ENCODE measurements around the gene ALG12. TPM values are rescaled to one million over a fixed set of nuclear protein-coding genes. Genes with fewer than 3 reads are reported as not detected.

Gene ALG12
- total and polyA plus RNA-seq, 2 of the 4 experiments (the other 2 are of a cell fraction), result 7.2 to 10.9 TPM

- Histone ChIP-seq H3K9me3 (ENCODE audit: control insufficient read depth, insufficient read depth, low read length) (no peaks in the 10 kb centered on the region), H2BK120ac (ENCODE audit: low read depth, low read length) (no peak overlapping the region), H3K4me3 (ENCODE audit: insufficient read depth, low read depth, low read length) (no peak overlapping the region), H2AK9ac (replicated peaks; ENCODE audit: low read depth, low read length, poor library complexity) (no peak overlapping the region), H4K91ac (ENCODE audit: insufficient read depth, low read depth, low read length) (no peak overlapping the region), H3K14ac (replicated peaks; ENCODE audit: low read depth, low read length) (no peak overlapping the region), H3K27me3 (ENCODE audit: control insufficient read depth, insufficient read depth, low read length) (peaks cover 44% of the 10 kb centered on the region), H2AK5ac (ENCODE audit: low read depth, low read length) (no peak overlapping the region), H3K27ac (ENCODE audit: insufficient read depth, low read length) (no peak overlapping the region), H3K4me1 (ENCODE audit: control insufficient read depth, insufficient read depth, low read length) (peaks cover 6% of the 10 kb centered on the region), H3K18ac (ENCODE audit: low read depth, low read length) (no peak overlapping the region), H4K20me1 (ENCODE audit: insufficient read depth, low read length) (peaks cover 20% of the 10 kb centered on the region), H3K4me2 (ENCODE audit: low read depth, low read length) (no peak overlapping the region), H3K79me1 (ENCODE audit: low read depth in 1 of 2, low read length in 2 of 2) (peaks cover 8 to 18% of the 10 kb centered on the region in 2 experiments; a peak in 3 of 4 replicates), H3K56ac (ENCODE audit: extremely low read depth, insufficient read depth, low read length) (no peak overlapping the region), H3K9me1 (ENCODE audit: insufficient read depth, low read length) (no peaks in the 10 kb centered on the region), H3K4ac (ENCODE audit: low read depth, low read length) (no peak overlapping the region), H2BK20ac (ENCODE audit: low read depth, low read length) (no peak overlapping the region), H3K36me3 (ENCODE audit: control insufficient read depth, insufficient read depth, low read length) (no peaks in the 10 kb centered on the region; the same call in 1 of the 2 replicates), H3K9ac (ENCODE audit: low read depth, low read length) (no peak overlapping the region), H2AFZ (replicated peaks; ENCODE audit: low read length, poor library complexity) (no peak overlapping the region), H2BK15ac (ENCODE audit: low read depth, low read length) (no peak overlapping the region), H4K8ac (ENCODE audit: low read depth in 2 of 2, low read length in 2 of 2) (no peak overlapping the region), H2BK5ac (ENCODE audit: low read depth, low read length, poor library complexity, severe bottlenecking) (no peak overlapping the region), H4K5ac (ENCODE audit: low read depth, low read length) (no peak overlapping the region), H3K23ac (ENCODE audit: low read depth, low read length) (no peak overlapping the region)
- WGBS, 2 experiments (ENCODE audit: extremely low coverage in 2 of 2, insufficient read length in 1 of 2), result 63% methylated on average over 4 of the region's 10 CpGs; no CpG with 5 or more reads in 1 of the 2 experiments
- ATAC-seq (ENCODE audit: low read depth) (no peak), DNase-seq (no peak)
- TF ChIP-seq SMC3 (IDR thresholded peaks at IDR 0.05; ENCODE audit: low read depth, low read length), result no peak
- no peak for TF ChIP-seq RFX5 (IDR thresholded peaks at IDR 0.05; ENCODE audit: low read depth, low read length)
- TF ChIP-seq FOS (IDR thresholded peaks at IDR 0.05; ENCODE audit: low read depth, low read length), result no peak
- no peak for TF ChIP-seq RCOR1 (IDR thresholded peaks at IDR 0.05; ENCODE audit: insufficient replicate concordance, low read length)
- POLR2A ChIA-PET (ENCODE audit: unreplicated experiment), result no interaction called here
- CTCF ChIA-PET, result no interaction called here
- no TSS peak for BruUV-seq (replicated peaks)
- intact Hi-C loops (cut with micrococcal nuclease), result no loop called here
- in situ Hi-C loops (cut with MboI; ENCODE audit: low sequenced_read_pairs), result no loop called here
- dilution Hi-C loops (cut with HindIII; ENCODE audit: low sequenced_read_pairs, unreplicated experiment), result no loop called here
These were observed 67.1 kb downstream of the ALG12 start for GRCh38 chr22:49850959-49851802.

Small RNA genes lying within 50 kb of the gene (microRNA-seq; reads per million reads assigned to microRNA genes)
- gene MIR6821 (ENCODE audit: insufficient read depth in 1 of 2, insufficient read length in 1 of 2, unreplicated experiment in 1 of 2), result 0 to 0.37 reads per million in 2 experiments

Small RNA genes lying within 50 kb of the gene (small RNA-seq; reads per million reads assigned to genes)
- 0 to 15.1 (median 0) reads per million in 5 experiments for gene MIR6821

Other genes starting within 250 kb of the ALG12 start
- 10.0 and 10.8 TPM in 2 replicates for gene BRD1, start 90.6 kb downstream of the ALG12 start, total RNA-seq (2012; rRNA removed)
- 9.4 and 10.6 TPM in 2 replicates for gene BRD1, start 90.6 kb downstream of the ALG12 start, polyA plus RNA-seq (2012; rRNA removed)
- 9.3 and 10.6 TPM in 2 replicates for gene ZBED4, start 64.6 kb downstream of the ALG12 start, total RNA-seq (2012; rRNA removed)
- 9.6 and 10.5 TPM in 2 replicates for gene ZBED4, start 64.6 kb downstream of the ALG12 start, polyA plus RNA-seq (2012; rRNA removed)
- gene CRELD2, start 196 bp upstream of the ALG12 start, total RNA-seq (2012; rRNA removed), result 36.1 and 36.2 TPM in 2 replicates
- 70.7 and 82.0 TPM in 2 replicates for gene CRELD2, start 196 bp upstream of the ALG12 start, polyA plus RNA-seq (2012; rRNA removed)
- 8.6 and 10.3 TPM in 2 replicates for gene PIM3, start 42.3 kb upstream of the ALG12 start, total RNA-seq (2012; rRNA removed)
- 24.7 and 28.6 TPM in 2 replicates for gene PIM3, start 42.3 kb upstream of the ALG12 start, polyA plus RNA-seq (2012; rRNA removed)
- gene IL17REL, start 94.3 kb upstream of the ALG12 start, total RNA-seq (2012; rRNA removed), result not detected in 2 replicates
- not detected in 2 replicates for gene IL17REL, start 94.3 kb upstream of the ALG12 start, polyA plus RNA-seq (2012; rRNA removed)
- not detected in 2 replicates for gene TTLL8, start 139.9 kb upstream of the ALG12 start, total RNA-seq (2012; rRNA removed)
- not detected in 2 replicates for gene TTLL8, start 139.9 kb upstream of the ALG12 start, polyA plus RNA-seq (2012; rRNA removed)
- gene MLC1, start 167.0 kb upstream of the ALG12 start, total RNA-seq (2012; rRNA removed), result not detected in 2 replicates
- gene MLC1, start 167.0 kb upstream of the ALG12 start, polyA plus RNA-seq (2012; rRNA removed), result 0.07 and 0.10 TPM in 2 replicates
- gene MOV10L1, start 171.6 kb upstream of the ALG12 start, total RNA-seq (2012; rRNA removed), result 0.72 and 0.83 TPM in 2 replicates
- 0.83 and 1.4 TPM in 2 replicates for gene MOV10L1, start 171.6 kb upstream of the ALG12 start, polyA plus RNA-seq (2012; rRNA removed)

Measured in IMR-90 (cell line).